Measurements from ENCODE around the gene SORT1. TPM values are rescaled to one million over a fixed set of nuclear protein-coding genes. Genes with fewer than 3 reads are reported as not detected.

Gene SORT1
- total and polyA plus RNA-seq, 2 of the 13 experiments (the other 11 are each of a cell fraction or from before 2014, with no cell fraction given), result 32.4 to 93.0 TPM

DNA sequence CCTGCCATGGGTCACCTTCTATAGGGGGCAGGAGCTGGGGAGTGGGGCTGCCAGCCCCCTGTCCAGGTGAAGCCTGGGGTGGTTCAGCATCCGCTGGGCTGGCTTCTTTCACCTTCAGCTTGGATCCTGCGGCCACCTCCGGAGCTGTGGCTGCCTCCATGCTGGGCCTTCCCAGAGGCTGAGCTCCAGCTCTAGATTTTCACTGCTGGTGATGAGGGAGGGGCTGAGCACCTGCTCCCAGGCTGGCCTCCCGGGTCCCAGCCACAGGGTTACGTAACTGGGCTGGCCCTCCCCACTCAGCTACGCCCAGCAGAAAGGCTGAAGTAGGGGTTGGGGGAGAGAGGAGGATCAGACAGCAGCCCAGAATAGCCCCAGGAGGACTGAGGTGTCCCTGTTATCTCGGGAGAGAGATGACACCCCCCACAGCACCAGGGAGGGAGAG is 90.9 kb downstream of the SORT1 start, which contains the start of gene MYBPHL (continued):
- TF ChIP-seq, protein P1, sequence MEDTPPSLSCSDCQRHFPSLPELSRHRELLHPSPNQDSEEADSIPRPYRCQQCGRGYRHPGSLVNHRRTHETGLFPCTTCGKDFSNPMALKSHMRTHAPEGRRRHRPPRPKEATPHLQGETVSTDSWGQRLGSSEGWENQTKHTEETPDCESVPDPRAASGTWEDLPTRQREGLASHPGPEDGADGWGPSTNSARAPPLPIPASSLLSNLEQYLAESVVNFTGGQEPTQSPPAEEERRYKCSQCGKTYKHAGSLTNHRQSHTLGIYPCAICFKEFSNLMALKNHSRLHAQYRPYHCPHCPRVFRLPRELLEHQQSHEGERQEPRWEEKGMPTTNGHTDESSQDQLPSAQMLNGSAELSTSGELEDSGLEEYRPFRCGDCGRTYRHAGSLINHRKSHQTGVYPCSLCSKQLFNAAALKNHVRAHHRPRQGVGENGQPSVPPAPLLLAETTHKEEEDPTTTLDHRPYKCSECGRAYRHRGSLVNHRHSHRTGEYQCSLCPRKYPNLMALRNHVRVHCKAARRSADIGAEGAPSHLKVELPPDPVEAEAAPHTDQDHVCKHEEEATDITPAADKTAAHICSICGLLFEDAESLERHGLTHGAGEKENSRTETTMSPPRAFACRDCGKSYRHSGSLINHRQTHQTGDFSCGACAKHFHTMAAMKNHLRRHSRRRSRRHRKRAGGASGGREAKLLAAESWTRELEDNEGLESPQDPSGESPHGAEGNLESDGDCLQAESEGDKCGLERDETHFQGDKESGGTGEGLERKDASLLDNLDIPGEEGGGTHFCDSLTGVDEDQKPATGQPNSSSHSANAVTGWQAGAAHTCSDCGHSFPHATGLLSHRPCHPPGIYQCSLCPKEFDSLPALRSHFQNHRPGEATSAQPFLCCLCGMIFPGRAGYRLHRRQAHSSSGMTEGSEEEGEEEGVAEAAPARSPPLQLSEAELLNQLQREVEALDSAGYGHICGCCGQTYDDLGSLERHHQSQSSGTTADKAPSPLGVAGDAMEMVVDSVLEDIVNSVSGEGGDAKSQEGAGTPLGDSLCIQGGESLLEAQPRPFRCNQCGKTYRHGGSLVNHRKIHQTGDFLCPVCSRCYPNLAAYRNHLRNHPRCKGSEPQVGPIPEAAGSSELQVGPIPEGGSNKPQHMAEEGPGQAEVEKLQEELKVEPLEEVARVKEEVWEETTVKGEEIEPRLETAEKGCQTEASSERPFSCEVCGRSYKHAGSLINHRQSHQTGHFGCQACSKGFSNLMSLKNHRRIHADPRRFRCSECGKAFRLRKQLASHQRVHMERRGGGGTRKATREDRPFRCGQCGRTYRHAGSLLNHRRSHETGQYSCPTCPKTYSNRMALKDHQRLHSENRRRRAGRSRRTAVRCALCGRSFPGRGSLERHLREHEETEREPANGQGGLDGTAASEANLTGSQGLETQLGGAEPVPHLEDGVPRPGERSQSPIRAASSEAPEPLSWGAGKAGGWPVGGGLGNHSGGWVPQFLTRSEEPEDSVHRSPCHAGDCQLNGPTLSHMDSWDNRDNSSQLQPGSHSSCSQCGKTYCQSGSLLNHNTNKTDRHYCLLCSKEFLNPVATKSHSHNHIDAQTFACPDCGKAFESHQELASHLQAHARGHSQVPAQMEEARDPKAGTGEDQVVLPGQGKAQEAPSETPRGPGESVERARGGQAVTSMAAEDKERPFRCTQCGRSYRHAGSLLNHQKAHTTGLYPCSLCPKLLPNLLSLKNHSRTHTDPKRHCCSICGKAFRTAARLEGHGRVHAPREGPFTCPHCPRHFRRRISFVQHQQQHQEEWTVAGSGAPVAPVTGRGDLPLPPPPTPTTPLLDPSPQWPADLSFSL (CRISPR knock-in tag; IDR thresholded peaks at IDR 0.05), result no peak
- TF ChIP-seq ZNF34 (CRISPR knock-in tag; IDR thresholded peaks at IDR 0.05; ENCODE audit: borderline replicate concordance), result no peak
- TF ChIP-seq, protein P2, sequence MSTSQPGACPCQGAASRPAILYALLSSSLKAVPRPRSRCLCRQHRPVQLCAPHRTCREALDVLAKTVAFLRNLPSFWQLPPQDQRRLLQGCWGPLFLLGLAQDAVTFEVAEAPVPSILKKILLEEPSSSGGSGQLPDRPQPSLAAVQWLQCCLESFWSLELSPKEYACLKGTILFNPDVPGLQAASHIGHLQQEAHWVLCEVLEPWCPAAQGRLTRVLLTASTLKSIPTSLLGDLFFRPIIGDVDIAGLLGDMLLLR (CRISPR knock-in tag; IDR thresholded peaks at IDR 0.05), result no peak
- TF ChIP-seq, protein P3, sequence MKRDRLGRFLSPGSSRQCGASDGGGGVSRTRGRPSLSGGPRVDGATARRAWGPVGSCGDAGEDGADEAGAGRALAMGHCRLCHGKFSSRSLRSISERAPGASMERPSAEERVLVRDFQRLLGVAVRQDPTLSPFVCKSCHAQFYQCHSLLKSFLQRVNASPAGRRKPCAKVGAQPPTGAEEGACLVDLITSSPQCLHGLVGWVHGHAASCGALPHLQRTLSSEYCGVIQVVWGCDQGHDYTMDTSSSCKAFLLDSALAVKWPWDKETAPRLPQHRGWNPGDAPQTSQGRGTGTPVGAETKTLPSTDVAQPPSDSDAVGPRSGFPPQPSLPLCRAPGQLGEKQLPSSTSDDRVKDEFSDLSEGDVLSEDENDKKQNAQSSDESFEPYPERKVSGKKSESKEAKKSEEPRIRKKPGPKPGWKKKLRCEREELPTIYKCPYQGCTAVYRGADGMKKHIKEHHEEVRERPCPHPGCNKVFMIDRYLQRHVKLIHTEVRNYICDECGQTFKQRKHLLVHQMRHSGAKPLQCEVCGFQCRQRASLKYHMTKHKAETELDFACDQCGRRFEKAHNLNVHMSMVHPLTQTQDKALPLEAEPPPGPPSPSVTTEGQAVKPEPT (CRISPR knock-in tag; IDR thresholded peaks at IDR 0.05; ENCODE audit: low read depth), result no peak
- TF ChIP-seq PLRG1 (conservative IDR thresholded peaks at IDR 0.05), result no peak
- no peak for TF ChIP-seq RXRB (CRISPR knock-in tag; IDR thresholded peaks at IDR 0.05; ENCODE audit: borderline replicate concordance)
- TF ChIP-seq AGO2 (optimal IDR thresholded peaks at IDR 0.05; ENCODE audit: low read depth, low read length), result peak; percentile 66
- no peak for TF ChIP-seq NKX3-1 (CRISPR knock-in tag; IDR thresholded peaks at IDR 0.05)
- TF ChIP-seq, protein P4, sequence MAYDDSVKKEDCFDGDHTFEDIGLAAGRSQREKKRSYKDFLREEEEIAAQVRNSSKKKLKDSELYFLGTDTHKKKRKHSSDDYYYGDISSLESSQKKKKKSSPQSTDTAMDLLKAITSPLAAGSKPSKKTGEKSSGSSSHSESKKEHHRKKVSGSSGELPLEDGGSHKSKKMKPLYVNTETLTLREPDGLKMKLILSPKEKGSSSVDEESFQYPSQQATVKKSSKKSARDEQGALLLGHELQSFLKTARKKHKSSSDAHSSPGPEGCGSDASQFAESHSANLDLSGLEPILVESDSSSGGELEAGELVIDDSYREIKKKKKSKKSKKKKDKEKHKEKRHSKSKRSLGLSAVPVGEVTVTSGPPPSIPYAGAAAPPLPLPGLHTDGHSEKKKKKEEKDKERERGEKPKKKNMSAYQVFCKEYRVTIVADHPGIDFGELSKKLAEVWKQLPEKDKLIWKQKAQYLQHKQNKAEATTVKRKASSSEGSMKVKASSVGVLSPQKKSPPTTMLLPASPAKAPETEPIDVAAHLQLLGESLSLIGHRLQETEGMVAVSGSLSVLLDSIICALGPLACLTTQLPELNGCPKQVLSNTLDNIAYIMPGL (CRISPR knock-in tag; IDR thresholded peaks at IDR 0.05; ENCODE audit: borderline replicate concordance in 1 of 2, low read depth in 1 of 2), result no peak
- 0 out of 2 replicates have a peak, but pooled peaks have one; percentile 25 for TF ChIP-seq ZNF746 (CRISPR knock-in tag; IDR thresholded peaks at IDR 0.05)
- no peak for TF ChIP-seq ZNF703 (CRISPR knock-in tag; IDR thresholded peaks at IDR 0.05; ENCODE audit: borderline replicate concordance)
- peak; percentile 68; the same call in 1 of the 2 replicates for TF ChIP-seq SNAI1 (CRISPR knock-in tag; IDR thresholded peaks at IDR 0.05; ENCODE audit: borderline replicate concordance)
- 0 out of 2 replicates have a peak, but pooled peaks have one; percentile 13 for TF ChIP-seq RARA (CRISPR knock-in tag; IDR thresholded peaks at IDR 0.05)
- TF ChIP-seq ZMYM4 (CRISPR knock-in tag; IDR thresholded peaks at IDR 0.05), result no peak
- TF ChIP-seq TBL1XR1 (IDR thresholded peaks at IDR 0.05; ENCODE audit: borderline replicate concordance, low read length, partially characterized antibody), result no peak
- TF ChIP-seq TCF12 (IDR thresholded peaks at IDR 0.05), result no peak
- TF ChIP-seq TCF12 (CRISPR knock-in tag; IDR thresholded peaks at IDR 0.05), result 0 out of 2 replicates have a peak, but pooled peaks have one; percentile 27
- no peak for TF ChIP-seq HOXD1 (CRISPR knock-in tag; IDR thresholded peaks at IDR 0.05)
